Measurements from ENCODE around the gene LMTK3.

DNA sequence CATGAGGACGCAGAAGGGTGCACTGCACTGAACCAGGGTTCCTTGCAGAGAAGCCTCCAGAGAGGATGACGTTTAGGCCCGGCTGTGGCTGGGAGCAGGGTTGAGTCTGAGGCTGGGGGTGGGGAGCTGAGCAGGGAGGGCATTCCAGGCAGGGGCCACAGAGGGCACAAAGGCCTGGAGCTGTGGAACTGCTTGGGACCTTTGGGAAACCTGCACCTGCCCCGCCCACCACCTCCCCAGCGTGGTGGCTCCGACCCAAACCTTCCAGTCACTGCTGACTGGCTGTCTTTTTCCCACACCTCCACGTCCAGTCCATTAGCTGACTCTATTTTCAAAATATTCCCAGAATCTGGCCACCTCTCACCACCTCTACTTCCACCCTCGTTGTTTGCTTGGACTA is 4.9 kb upstream of the LMTK3 start:
- TF ChIP-seq, protein P1, sequence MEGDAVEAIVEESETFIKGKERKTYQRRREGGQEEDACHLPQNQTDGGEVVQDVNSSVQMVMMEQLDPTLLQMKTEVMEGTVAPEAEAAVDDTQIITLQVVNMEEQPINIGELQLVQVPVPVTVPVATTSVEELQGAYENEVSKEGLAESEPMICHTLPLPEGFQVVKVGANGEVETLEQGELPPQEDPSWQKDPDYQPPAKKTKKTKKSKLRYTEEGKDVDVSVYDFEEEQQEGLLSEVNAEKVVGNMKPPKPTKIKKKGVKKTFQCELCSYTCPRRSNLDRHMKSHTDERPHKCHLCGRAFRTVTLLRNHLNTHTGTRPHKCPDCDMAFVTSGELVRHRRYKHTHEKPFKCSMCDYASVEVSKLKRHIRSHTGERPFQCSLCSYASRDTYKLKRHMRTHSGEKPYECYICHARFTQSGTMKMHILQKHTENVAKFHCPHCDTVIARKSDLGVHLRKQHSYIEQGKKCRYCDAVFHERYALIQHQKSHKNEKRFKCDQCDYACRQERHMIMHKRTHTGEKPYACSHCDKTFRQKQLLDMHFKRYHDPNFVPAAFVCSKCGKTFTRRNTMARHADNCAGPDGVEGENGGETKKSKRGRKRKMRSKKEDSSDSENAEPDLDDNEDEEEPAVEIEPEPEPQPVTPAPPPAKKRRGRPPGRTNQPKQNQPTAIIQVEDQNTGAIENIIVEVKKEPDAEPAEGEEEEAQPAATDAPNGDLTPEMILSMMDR (IDR thresholded peaks at IDR 0.05), result no peak
- TF ChIP-seq MAX (CRISPR knock-in tag; IDR thresholded peaks at IDR 0.05) (no peak), USF2 (CRISPR knock-in tag; IDR thresholded peaks at IDR 0.05) (no peak), ATF2 (CRISPR knock-in tag; IDR thresholded peaks at IDR 0.05; ENCODE audit: borderline replicate concordance, low read depth) (no peak), ATF3 (CRISPR knock-in tag; conservative IDR thresholded peaks at IDR 0.05) (no peak), TCF7 (CRISPR knock-in tag; IDR thresholded peaks at IDR 0.05; ENCODE audit: low read depth) (no peak), STAT6 (CRISPR knock-in tag; conservative IDR thresholded peaks at IDR 0.05; ENCODE audit: low read depth) (no peak), NR2C2 (CRISPR knock-in tag; IDR thresholded peaks at IDR 0.05) (no peak), GABPB1 (CRISPR knock-in tag; IDR thresholded peaks at IDR 0.05) (no peak), ZMAT4 (CRISPR knock-in tag; IDR thresholded peaks at IDR 0.05) (no peak), CREB1 (CRISPR knock-in tag; IDR thresholded peaks at IDR 0.05) (no peak), NFE2L1 (CRISPR knock-in tag; IDR thresholded peaks at IDR 0.05) (no peak), ZNF121 (CRISPR knock-in tag; IDR thresholded peaks at IDR 0.05) (no peak)
- TF ChIP-seq, protein P2, sequence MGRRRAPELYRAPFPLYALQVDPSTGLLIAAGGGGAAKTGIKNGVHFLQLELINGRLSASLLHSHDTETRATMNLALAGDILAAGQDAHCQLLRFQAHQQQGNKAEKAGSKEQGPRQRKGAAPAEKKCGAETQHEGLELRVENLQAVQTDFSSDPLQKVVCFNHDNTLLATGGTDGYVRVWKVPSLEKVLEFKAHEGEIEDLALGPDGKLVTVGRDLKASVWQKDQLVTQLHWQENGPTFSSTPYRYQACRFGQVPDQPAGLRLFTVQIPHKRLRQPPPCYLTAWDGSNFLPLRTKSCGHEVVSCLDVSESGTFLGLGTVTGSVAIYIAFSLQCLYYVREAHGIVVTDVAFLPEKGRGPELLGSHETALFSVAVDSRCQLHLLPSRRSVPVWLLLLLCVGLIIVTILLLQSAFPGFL (CRISPR knock-in tag; IDR thresholded peaks at IDR 0.05; ENCODE audit: borderline replicate concordance), result no peak

All from WTC11 (cell line).